ENCODE measurements around the gene TNFRSF4.
"Not testable (repeated sequence)": the region's sequence is repeated elsewhere in the genome, so short reads cannot be mapped to it uniquely, and the experiment has no call there.

The TNFRSF4 gene

DNA sequence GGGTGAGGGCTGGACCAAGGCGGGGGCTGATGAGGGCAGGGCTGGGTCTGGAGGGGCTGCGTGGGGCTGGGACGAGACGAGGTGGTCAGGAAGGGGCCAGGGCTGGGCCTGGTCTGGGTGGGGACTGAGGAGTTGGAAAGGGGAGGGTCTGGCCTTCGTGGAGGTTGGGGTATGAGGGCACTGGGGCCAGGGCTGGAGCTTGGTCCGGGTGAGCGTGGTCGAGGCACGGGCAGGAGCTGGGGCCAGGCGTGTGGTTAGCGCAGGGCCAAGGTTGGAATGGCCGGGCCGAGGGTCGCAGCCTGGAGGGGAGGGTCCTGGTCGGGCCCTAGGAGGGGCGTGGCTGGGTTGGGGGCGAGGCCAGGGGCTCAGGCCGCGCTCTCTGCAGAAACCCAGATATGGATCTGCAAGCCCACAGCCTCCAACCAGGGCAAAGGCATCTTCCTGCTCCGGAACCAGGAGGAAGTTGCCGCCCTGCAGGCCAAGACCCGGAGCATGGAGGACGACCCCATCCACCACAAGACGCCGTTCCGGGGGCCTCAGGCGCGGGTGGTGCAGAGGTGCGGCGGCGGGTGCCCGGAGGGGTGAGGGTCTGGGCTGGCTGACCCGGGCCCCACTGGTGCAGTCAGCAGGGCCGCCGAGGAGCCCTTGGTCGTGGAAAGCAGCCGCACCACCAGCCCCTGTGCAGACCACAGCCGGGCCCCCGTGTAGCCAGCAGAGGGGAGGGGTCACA is 31.3 kb downstream of the TNFRSF4 start:
- no peak for DNase-seq (ENCODE audit: low read depth)

DNA sequence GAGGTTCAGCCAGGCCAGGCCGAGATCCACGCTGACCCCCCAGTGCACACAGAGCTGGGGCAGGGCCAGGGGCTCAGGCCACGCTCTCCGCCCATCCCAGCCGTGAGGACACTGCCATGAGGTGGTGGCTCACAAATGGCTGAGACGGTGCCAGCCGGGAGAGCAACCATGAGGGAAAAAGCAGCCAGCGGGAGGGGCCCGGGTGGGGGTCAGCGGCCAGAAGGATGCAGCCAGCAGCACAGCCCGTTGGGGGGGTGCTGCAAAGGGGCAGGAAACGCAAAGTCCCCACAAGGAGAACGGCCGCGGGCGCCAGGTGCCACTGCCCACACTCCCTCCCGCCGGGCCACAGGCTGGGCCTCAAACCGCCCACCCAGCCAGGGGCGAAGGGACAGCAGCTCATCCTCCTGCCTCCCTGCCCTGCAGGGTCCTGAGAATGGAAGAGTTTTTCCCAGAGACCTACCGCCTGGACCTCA is 32.0 kb downstream of the TNFRSF4 start:
- DNase-seq (ENCODE audit: low read depth): no peak

DNA sequence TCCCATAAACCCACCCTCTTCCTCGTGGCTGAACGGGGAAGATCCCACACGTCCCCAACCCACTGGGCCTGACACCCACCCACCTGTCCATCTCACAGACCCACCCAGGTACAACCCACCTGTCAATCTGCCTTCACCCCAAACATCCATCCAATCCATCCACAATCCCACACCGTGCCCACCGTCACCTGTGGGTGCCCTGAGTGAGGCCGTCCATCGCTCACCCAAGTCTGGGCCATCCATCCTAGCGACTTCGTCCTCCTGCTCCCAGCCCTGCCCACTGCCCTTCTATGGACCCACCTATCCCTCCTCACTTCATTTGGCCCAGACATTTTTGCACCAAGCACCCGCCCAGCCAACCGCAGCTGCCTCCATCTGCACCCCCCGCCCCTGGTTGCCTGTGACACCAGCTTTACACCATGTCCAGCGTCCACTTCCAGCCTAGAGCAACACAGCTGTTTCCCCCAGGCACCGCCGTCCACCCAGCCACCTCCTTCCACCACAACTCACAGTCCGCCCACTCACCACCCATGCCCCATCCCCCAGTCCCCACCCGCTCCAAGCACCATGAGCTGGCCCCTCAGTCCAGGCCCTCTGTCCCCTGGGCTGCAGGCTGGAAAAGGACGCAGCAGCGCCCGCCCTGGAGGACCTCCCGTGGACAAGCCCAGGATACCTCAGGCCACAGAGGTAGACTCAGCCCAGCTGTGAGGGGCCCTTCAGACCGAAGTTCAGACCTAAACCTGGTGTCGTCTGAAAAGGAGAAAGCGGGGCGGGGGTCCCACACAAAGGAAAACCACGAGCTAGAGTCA is 32.6 kb downstream of the TNFRSF4 start:
- DNase-seq (ENCODE audit: low read depth): no peak

DNA sequence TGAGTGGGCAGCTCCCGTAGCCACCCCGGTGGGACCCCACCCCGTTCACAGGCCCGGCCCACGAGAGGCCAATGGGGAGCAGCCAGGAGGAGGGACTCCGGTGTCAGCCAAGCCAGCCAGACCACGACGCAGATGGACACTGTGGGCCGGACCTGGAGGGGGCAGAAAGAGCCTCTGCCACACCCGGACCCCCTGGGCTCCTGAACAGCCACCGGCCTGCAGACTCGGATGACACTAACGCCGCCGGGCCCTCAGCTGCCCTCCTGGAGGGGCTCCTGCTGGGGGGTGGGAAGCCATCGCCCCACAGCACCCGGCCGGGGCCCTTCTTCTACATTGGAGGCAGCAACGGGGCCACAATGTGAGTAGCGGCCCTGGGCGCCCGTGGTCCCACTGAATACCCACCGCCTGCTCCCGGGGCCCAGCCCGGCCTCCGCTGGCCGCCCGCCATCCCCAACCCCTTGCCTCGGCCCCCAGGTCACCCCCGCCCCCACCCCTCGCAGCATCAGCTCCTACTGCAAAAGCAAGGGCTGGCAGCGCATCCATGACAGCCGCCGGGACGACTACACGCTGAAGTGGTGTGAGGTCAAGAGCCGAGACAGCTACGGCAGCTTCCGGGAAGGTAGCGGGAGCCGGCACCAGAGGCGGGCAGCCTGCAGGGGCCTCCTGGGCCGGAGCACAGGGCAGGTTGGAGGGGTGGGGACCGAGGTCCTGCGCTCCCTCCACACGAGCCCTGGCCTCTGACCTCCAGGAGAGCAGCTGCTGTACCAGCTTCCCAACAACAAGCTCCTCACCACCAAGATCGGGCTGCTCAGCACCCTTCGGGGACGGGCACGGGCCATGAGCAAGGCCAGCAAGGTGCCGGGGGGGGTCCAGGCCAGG is 33.7 kb downstream of the TNFRSF4 start:
- DNase-seq (ENCODE audit: low read depth): no peak

DNA sequence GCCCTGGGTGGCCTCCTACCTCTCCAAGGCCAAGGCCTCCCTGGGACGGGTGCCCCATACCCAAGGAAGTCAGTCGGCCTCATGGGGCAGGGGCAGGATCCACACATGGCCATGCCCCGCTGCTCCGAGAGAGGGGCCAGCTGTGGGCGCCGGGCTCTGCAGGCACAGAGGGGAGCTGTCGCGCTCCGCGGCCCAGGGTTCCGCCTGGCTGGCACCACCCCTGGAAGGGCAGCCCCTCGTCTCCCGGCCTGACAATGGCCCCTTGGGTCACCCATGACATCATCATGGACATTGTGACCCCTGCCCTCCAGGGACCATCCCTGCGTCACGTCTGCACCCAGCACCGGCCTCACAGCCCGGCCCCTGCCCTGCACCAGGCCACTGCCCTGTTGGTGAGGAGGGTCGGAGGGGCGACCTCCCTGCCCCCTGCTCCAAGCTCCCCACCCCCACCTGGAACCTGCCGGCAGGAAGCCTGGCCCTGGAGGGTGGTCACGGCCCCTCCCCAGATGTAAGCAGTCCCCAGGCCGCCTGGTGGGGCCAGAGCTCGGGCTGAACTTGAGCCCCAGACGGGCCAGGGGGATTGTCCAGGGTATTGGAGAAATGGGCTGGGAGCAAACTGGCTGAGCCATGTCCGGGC is 34.5 kb downstream of the TNFRSF4 start:
- DNase-seq (ENCODE audit: low read depth): no peak

DNA sequence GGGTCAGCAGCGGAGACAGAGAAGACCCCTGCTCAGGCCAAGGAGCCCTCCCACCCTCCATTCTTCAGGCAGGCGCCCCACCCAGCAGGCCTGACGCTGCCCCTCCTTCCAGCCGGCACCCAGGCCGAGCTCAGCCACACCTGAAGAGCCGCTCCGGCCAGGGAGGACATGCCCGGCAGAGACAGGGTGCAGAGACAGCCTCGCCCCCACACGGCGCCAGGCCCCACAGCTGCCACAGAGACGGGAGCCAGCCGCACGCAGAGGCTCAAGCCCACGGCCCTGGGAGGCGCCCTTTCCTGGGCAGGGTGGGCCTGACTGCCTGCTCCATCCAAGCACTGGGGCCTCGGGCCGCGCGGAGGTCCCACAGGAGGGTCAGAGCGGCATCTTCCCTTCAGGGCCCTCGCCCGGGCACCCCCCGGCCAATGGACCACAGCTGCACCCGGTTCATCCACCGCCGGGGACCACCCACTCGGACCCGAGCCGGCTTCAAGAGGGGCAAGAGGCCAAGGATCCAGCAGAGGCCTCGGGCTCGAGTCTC is 35.1 kb downstream of the TNFRSF4 start:
- no peak for DNase-seq (ENCODE audit: low read depth)

DNA sequence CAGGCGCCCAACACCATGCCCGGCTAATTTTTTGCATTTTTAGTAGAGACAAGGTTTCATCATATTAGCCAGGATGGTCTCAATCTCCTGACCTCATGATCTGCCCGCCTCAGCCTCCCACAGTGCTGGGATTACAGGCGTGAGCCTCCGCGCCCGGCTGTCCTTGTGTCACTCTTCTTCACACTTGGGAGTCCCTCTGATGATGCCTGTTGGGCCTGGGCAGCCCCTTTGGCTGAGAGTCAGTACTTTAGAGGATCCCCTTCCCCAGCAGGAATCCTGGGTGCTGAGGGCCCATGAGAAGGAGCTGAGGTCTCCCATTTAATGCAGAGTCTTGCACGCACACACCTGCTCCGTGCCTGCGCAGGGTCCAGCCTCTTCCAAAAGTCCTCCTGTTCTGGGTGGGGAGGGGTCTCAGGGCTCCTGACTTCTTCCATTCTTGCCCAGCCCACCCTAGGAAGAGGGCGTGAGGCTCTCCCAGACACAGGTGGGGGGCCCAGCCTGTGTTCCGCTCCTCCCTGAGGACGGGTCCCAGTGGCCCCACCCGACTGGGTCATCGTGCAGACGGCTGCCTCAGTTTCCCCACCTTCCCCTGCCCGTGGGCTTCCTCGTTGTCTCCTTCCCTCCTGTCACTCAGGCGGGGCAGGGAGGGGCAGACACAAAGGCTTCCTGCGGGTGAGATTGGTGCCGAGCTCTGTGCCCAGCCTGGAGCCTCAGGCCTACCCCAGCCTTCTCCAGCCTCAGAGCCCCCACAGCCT is 36.3 kb downstream of the TNFRSF4 start:
- DNase-seq (ENCODE audit: low read depth): no peak

DNA sequence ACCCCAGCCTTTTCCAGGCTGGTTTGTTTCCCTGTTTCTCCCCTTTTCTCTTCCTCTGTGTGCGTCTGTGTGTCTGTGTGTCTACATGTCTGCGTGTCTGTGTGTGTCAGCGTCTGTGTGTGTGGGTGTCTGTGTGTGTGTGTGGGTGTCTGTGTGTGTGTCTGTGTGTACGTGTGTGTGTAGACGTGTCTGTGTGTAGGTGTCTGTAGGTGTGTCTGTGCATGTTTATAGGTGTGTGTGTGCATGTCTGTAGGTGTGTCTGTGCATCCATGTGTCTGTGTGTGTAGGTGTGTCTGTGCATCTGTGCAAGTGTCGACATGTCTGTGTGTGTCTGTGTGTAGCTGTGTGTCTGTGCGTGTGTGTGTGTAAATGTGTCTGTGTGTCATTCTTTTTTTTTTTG is 37.0 kb downstream of the TNFRSF4 start:
- DNase-seq (ENCODE audit: low read depth): no peak

DNA sequence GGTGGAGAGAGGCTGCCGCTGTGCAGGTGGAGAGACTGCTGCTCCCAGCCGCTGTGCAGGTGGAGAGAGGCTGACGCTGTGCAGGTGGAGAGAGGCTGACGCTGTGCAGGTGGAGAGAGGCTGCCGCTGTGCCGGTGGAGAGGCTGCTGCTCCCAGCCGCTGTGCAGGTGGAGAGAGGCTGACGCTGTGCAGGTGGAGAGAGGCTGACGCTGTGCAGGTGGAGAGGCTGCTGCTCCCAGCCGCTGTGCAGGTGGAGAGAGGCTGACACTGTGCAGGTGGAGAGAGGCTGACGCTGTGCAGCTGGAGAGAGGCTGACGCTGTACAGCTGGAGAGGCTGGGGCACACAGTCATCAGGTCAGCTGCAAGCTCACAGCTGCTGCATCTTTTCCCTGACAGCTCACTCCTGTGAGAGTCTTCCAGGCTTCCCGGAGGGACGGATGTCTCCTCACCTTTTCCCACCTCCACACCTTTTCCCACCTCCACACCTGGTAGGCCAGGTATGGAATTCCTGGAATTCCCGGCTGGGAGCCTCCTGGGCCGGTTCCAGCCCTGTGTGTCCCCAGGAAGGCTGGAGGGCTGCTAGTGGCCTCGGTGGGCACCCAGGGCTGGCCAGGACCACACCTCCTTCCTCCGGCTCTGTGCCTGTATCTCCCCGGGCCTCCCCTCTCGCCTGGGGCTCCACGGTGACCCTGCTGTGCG is 37.7 kb downstream of the TNFRSF4 start:
- DNase-seq (ENCODE audit: low read depth): not testable (repeated sequence)

DNA sequence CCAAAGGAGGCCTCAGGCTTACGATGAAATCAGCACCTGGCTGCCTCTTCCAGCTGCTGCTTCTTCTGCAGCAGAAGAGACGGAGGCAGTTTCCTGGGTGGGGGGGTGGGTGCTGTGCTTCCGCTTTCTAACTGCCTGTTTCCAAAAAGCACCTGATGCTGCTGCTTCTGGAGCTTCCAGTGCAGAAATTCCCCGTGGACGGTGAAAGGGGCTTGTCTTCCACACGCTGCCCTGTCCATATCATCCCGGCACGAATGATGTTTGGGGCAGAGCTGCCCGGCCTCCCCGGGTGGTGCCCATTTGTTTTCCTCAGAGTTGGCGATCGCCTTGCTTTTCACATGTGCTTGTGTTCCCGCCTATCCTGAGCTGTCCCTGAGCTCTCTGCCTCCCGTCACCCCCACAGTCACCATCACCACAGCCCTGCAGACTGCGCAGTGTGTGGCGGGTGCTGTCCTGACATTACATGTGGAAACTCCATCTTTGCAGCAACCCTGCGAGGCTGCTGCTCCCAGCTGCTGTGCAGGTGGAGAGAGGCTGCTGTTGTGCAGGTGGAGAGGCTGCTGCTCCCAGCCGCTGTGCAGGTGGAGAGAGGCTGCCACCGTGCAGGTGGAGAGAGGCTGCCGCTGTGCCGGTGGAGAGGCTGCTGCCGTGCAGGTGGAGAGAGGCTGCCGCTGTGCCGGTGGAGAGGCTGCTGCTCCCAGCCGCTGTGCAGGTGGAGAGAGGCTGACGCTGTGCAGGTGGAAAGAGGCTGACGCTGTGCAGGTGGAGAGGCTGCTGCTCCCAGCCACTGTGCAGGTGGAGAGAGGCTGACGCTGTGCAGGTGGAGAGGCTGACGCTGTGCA is 38.5 kb downstream of the TNFRSF4 start:
- DNase-seq (ENCODE audit: low read depth): no peak

DNA sequence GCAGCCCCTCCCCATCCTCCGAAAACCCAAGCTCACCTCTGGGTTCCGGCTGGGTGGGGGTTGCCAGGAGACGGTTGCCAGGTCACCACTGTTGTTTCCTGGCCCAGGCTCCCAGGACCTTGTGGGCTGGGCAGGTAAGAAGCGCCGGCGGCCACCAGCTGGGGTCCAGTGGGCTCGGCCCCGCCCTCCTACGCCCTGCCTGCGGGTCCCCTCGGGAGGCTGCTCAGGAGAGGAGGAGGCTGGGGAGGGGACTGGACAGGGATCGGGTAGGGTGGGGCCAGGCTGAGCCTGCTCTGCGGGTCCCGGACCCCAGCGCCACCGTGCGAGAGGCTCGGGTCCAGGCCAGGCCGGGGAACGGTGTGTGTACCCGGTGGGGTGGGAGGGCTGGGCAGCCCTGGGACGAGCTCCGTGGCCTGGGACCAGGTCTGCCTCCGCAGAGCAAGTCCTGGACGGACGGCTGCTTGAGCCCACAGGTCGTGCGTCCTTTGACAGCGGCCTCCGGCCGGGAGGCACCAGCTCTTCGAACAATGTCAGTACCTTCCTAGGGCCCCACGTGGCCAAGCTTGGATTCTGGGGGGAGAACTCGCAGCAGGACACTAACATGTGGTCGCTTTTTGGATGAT is 40.0 kb downstream of the TNFRSF4 start, which contains the start of gene TTLL10:
Gene TTLL10 (plus strand): TSS at position 88 of the 623 bp plus-strand sequence. CDS start 5,336 bp downstream, outside the sequence.
- DNase-seq (ENCODE audit: low read depth): peak; percentile 42

DNA sequence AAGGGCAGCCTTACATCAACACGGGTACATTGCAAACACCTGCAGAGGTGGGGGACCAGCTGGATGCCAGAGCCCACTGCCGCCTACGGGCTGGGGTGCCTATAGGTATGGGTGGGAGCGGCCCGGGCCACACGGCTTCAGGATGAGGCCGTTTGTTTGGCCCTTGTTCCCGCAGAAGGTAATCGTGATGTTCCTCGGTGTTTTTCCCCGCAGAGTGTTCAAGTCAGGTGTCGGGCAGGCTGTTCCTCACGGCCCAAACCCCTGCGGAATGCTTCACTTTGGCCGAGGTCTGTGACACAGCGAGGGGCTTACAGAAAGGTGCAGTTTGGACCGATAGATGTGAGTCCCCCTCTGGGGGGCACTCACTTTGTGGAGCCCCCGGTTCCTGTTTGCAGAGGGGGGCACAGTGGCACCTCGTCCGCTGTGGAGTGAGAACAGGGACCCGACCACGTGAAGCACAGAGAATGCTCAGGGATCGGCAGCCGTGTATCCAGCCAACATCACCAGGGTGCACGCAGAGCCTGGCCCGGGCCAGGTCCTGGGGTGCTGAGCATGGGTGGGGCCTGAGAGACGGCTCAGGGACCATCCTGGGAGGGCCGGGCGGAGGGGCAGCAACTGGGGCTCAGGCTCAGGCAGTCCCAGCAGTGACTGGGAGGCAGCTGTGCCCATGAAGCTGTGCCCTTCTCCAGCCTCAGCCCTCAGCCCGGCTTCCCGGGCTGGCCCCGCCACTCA is 40.7 kb downstream of the TNFRSF4 start:
- no peak for DNase-seq (ENCODE audit: low read depth)

DNA sequence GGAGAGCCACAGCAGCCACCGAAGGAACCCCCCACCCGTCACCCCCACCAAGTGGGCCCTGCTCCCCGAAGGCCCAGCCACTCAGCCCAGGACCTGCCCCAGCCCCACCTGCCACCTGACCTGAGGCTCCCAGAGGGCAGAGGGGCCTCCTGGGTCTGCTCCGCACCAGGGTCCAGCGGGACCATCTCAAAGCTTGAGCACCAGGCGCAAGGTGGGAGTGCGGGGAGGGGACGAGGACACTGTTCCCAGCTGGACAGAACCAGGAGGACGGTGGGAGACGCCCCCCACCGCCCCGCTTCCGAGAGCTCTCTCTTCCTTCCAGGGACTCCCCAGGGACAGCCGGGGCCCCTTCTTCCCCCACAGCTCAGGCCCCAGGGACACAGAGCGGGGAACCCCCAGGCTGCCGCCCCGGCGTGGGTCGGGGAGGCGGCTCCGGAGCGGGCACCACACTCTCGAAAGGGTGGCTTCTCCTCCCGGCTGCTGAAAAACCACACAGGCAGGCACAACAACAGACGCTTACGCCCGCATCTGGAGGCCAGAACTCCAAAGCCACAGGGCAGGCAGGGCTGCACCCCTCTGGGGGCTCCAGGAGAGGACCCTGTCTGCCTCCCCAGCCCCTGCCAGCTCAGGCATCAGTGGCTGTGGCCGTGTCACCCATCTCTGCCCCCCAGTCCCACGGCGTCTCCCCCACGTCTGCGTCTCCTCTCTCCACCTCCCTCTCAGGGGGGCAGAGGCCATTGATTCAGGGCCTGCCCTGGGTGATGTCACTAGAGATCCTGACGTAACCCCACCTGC is 42.2 kb downstream of the TNFRSF4 start:
- no peak for DNase-seq (ENCODE audit: low read depth)

DNA sequence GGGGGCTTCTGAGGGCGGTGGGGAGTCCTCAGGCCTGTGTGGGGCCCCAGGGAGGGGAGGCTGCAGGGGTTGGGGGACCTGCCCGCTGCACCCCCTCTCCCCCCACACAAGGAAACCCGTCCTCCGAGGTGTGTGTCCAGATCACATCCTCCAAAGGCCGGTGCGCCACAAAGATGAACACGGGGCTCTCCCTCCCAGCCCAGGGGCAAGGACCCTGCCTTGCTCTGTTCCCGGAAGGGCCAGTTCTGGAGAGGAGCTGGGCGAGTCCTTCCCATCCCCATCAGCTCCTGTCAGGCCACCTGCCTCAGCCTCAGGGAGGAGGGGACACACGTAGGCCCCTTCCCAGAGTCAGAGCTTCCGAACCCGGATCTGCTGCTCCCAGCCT is 42.8 kb downstream of the TNFRSF4 start:
- DNase-seq (ENCODE audit: low read depth): no peak

DNA sequence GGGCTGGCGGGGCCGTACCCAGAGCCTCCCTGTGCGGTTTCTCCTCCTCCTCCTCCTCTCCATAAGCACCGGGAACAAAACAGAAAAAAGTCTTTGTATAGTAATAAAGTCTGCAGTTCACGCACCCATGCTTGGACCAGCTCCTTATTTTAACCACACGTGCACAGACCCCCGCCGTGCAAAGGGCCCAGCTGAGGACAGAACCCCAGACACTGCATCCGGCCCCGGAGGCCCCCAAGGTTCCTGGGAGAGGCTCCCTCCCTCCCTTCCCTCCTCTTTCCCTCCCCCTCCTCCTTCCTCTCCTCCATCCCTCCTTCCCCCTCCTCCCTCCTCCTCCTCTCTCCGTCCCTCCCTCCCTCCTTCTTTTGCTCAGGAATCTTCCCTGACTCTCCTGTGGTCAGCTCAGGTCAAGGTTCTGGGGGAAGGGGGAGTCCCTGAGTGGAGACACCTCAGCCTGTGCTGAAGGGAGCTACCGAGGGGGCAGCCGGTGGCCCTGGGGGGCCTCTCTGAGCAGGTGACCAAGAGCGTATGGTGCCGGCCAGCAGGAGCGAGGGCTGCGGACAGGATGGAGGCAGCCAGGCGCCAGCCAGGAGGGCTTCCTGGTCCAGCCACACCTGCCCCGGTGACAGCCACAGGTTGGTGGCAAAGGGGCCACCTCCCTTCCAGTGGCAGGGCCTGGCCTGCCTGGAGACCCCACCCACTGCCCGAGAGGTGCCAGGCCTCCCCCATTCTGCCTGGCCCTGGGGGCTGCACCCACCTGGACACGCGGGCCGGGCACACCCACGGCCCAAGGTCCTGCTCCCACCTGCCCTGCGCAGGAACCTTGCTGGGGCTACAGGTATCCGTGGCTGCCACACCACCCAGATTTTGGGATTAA is 43.5 kb downstream of the TNFRSF4 start:
- DNase-seq (ENCODE audit: low read depth): no peak

Data from activated T-cell treated with anti-CD3 and anti-CD28 coated beads for 1 hour (primary cell).